OCI-LY7 (cell line): ENCODE measurements around the gene PCBP3. TPM values are rescaled to one million over a fixed set of nuclear protein-coding genes. Genes with fewer than 3 reads are reported as not detected.

Experiments
- BruUV-seq: library from RNA; stranded (reverse); fragments of 400-500 nt; replicated peaks from 2 replicates; lab custom pipeline; 2021; lab: Mats Ljungman, UMichigan
- CTCF ChIA-PET: fragments of 300-600 bp; sonication (Branson Sonifier 250); formaldehyde crosslinking; loops from one replicate; lab custom pipeline; 2022; ENCODE audit warnings: antibody characterized with exemption; ENCODE audit not compliant: unreplicated experiment; lab: Charles Lee
- POLR2A ChIA-PET: fragments of 300-600 bp; sonication (Branson Sonifier 250); formaldehyde crosslinking; loops from one replicate; lab custom pipeline; 2022; ENCODE audit warnings: antibody characterized with exemption; lab: Charles Lee
- DNase-seq: peaks from one replicate; pipeline ENCODE4 v3.0.0-alpha.2; 2015; ENCODE audit warnings: low spot score
- H2AFZ ChIP-seq: fragments of 200-600 bp; sonication (generic), shearing (Covaris generic); 2 replicates; pipeline ENCODE4 v1.6.1; 2014; ENCODE audit warnings: mild to moderate bottlenecking, antibody characterized with exemption, low read length, moderate library complexity
- H3K27ac ChIP-seq: fragments of 200-600 bp; sonication (generic); 2 replicates; pipeline ENCODE4 v1.5.1; 2014; ENCODE audit warnings: mixed run types, low read depth, mild to moderate bottlenecking, moderate library complexity, low read length, inconsistent platforms; ENCODE audit not compliant: poor library complexity, severe bottlenecking
- H3K36me3 ChIP-seq: fragments of 200-600 bp; sonication (generic); 2 replicates; pipeline ENCODE4 v1.6.1; 2014; ENCODE audit warnings: mild to moderate bottlenecking, antibody characterized with exemption, low read length, moderate library complexity, mixed read lengths; ENCODE audit not compliant: insufficient read depth
- H3K4me1 ChIP-seq: fragments of 200-600 bp; sonication (generic); 2 replicates; pipeline ENCODE4 v1.5.1; 2014; ENCODE audit warnings: mild to moderate bottlenecking, low read length; ENCODE audit not compliant: insufficient read depth, poor library complexity, severe bottlenecking
- H3K4me2 ChIP-seq: fragments of 200-600 bp; sonication (generic); 2 replicates; pipeline ENCODE4 v1.6.1; 2014; ENCODE audit warnings: mild to moderate bottlenecking, low read length
- H3K4me3 ChIP-seq: fragments of 200-600 bp; sonication (generic); 2 replicates; pipeline ENCODE4 v1.5.1; 2014; ENCODE audit warnings: mild to moderate bottlenecking, low read depth, low read length; ENCODE audit not compliant: poor library complexity, severe bottlenecking
- H3K79me2 ChIP-seq: fragments of 200-600 bp; sonication (generic); 2 replicates; pipeline ENCODE4 v1.6.1; 2016; ENCODE audit warnings: low read depth, mild to moderate bottlenecking, low read length, moderate library complexity, mixed read lengths; ENCODE audit not compliant: insufficient read depth
- H3K9me2 ChIP-seq: fragments of 200-600 bp; sonication (generic); 2 replicates; pipeline ENCODE4 v1.6.1; 2016; ENCODE audit warnings: mild to moderate bottlenecking, low read length, mixed read lengths; ENCODE audit not compliant: insufficient read depth
- H3K9me3 ChIP-seq: fragments of 200-600 bp; sonication (generic); 2 replicates; pipeline ENCODE4 v1.6.1; 2014; ENCODE audit warnings: mild to moderate bottlenecking, mixed run types, low read length, mixed read lengths
- H4K20me1 ChIP-seq: fragments of 200-600 bp; sonication (generic); 2 replicates; pipeline ENCODE4 v1.6.1; 2014; ENCODE audit warnings: mild to moderate bottlenecking, antibody characterized with exemption, low read length, moderate library complexity, mixed read lengths; ENCODE audit not compliant: insufficient read depth
- EZH2phosphoT487 ChIP-seq: fragments of 200-600 bp; sonication (generic); IDR thresholded peaks from 2 replicates; pipeline ENCODE4 v1.6.1; 2018; ENCODE audit warnings: low read depth, borderline replicate concordance, mild to moderate bottlenecking, mixed run types, antibody characterized with exemption, low read length, moderate library complexity, mixed read lengths
- intact Hi-C: fragments of 100-400 bp; cut with micrococcal nuclease; formaldehyde crosslinking; loops from one replicate; pipeline ENCODE4 v1.10.0; 2022; ENCODE audit not compliant: unreplicated experiment
- total RNA-seq, 2 experiments: library from RNA; depleted of rRNA in 1 of 2; stranded (reverse); fragments of >200 nt in 1 of 2; shearing (Covaris generic) in 1 of 2; gene quantifications; 2 replicates each; pipeline ENCODE4 v1.2.3, GENCODE V29; 2014 to 2022
- TF ChIP-seq, protein P1 (sequence below): fragments of 200-600 bp; sonication (generic); conservative IDR thresholded peaks from 2 replicates; pipeline ENCODE4 v1.5.1; 2014; ENCODE audit warnings: mild to moderate bottlenecking, antibody characterized with exemption, low read length, moderate library complexity, mixed read lengths

PCBP3 gene
- total RNA-seq, 2 experiments from 2014 or later, result 0.61 TPM; not detected in 1

DNA sequence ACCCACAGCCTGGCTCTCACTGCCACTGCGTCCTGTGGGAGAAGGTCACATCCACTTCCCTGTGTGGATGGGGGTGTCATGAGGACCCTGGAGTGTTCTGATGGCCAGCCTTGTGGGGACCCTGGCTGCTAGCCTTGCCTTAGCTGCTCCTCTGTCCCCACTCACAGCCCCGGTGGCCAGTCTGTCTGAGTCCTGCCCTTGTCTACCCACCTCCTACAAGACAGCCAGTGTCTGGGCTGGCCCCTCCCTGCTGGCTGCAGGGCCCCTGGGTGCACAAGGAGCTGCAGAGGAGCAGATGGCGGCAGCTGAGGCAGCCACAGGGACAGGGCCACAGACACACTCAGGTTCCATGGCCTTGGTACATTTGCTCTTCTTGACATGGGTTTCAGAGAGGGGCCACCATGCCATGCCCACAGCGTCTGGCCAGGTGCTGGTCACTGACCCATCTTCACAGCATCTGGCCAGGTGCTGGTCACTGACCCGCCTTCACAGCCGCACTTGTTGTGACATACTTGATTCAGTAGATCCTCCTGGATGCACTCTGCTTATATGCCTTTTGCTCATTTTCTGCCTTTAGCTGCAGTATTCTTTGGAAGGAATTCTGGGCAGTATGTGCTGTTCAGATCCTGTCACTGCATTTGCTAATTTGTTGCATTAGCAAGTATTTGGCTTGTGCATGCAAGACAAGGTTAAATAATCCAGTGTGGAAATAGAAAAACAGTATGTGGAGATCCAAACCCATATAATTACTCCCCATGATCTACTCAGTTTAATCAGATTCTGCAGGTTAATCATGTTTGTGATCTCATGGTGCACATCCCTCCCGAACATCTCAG, 157.8 kb downstream of the PCBP3 start:
- Histone ChIP-seq H3K27ac (no peak overlapping the region), H3K4me2 (no peak overlapping the region), H3K4me3 (no peak overlapping the region), H3K36me3 (no peaks in the 10 kb centered on the region), H2AFZ (no peak overlapping the region), H3K9me2 (no peaks in the 10 kb centered on the region), H4K20me1 (no peaks in the 10 kb centered on the region), H3K4me1 (no peaks in the 10 kb centered on the region), H3K9me3 (no peaks in the 10 kb centered on the region), H3K79me2 (no peaks in the 10 kb centered on the region)
- CTCF ChIA-PET, result no interaction called here
- no TSS peak for BruUV-seq
- intact Hi-C loops, result no loop called here
- TF ChIP-seq, protein P1, sequence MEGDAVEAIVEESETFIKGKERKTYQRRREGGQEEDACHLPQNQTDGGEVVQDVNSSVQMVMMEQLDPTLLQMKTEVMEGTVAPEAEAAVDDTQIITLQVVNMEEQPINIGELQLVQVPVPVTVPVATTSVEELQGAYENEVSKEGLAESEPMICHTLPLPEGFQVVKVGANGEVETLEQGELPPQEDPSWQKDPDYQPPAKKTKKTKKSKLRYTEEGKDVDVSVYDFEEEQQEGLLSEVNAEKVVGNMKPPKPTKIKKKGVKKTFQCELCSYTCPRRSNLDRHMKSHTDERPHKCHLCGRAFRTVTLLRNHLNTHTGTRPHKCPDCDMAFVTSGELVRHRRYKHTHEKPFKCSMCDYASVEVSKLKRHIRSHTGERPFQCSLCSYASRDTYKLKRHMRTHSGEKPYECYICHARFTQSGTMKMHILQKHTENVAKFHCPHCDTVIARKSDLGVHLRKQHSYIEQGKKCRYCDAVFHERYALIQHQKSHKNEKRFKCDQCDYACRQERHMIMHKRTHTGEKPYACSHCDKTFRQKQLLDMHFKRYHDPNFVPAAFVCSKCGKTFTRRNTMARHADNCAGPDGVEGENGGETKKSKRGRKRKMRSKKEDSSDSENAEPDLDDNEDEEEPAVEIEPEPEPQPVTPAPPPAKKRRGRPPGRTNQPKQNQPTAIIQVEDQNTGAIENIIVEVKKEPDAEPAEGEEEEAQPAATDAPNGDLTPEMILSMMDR, result no peak
- no peak for TF ChIP-seq EZH2phosphoT487
- POLR2A ChIA-PET, result no interaction called here
- no peak for DNase-seq

DNA sequence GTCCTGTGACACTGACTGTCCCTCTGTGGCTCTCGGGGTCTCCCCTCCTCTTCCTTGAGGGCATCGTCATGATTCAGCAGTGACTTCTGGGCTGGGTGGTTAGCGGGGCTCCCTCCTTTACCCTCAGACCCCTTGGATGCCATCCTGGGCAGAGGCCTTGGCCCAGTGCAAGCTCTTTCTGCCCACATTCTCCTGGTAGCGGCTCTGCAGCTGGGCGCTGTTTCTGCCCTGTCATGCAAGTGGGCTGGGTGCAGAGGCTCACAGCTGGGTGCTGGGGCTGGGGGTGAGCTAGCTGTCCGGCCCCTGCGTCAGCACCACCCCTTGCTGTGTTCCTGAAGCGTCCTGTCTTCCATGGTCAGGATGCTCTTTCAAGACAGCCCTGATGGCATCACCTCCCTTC, 158.5 kb downstream of the PCBP3 start:
- BruUV-seq, result no TSS peak
- Histone ChIP-seq H3K79me2 (no peaks in the 10 kb centered on the region), H3K9me3 (no peaks in the 10 kb centered on the region), H3K27ac (no peak overlapping the region), H3K36me3 (no peaks in the 10 kb centered on the region), H3K4me3 (no peak overlapping the region), H3K9me2 (no peaks in the 10 kb centered on the region), H2AFZ (no peak overlapping the region), H3K4me1 (no peaks in the 10 kb centered on the region), H3K4me2 (no peak overlapping the region), H4K20me1 (no peaks in the 10 kb centered on the region)
- intact Hi-C loops, result no loop called here
- CTCF ChIA-PET, result no interaction called here
- no peak for DNase-seq
- TF ChIP-seq, protein P1, result no peak
- TF ChIP-seq EZH2phosphoT487, result no peak
- POLR2A ChIA-PET, result no interaction called here

DNA sequence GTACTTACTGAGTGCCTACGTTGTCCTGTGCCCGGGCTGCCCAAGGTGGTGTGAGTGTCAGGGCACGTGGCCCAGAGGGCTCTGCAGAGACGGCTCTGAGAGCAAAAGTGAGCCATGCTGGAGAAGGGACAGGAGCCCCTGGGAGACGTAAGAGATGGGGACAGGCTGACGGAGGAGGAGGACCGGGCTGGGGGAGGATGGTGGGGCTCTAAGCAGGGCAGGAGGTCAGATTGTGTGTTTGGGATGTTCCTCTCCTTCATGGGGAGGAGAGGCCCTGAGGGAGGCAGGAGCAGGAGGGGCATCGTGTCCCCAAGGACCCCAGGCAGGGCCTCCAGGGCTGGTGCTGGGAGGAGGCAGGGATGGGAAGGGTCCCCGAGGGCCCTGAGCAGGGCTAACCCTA, 158.9 kb downstream of the PCBP3 start:
- ChIA-PET POLR2A (no interaction called here), CTCF (no interaction called here)
- TF ChIP-seq, protein P1, result no peak
- TF ChIP-seq EZH2phosphoT487, result no peak
- no peak overlapping the region for H3K27ac ChIP-seq
- H2AFZ ChIP-seq, result no peak overlapping the region
- H3K4me1 ChIP-seq, result no peaks in the 10 kb centered on the region
- intact Hi-C loops, result no loop called here
- BruUV-seq, result no TSS peak
- H3K9me3 ChIP-seq, result no peaks in the 10 kb centered on the region
- H3K79me2 ChIP-seq, result no peaks in the 10 kb centered on the region
- H3K9me2 ChIP-seq, result no peaks in the 10 kb centered on the region
- no peaks in the 10 kb centered on the region for H3K36me3 ChIP-seq
- DNase-seq, result no peak
- H3K4me3 ChIP-seq, result no peak overlapping the region
- H3K4me2 ChIP-seq, result no peak overlapping the region
- H4K20me1 ChIP-seq, result no peaks in the 10 kb centered on the region
